GM21515 (cell line): ENCODE measurements around the gene APOBEC3C.
"Not testable (repeated sequence)": the region's sequence is repeated elsewhere in the genome, so short reads cannot be mapped to it uniquely, and the experiment has no call there.

ENCODE experiments used
- ATAC-seq: cut with Tn5 transposase; IDR thresholded peaks from one replicate; pipeline ENCODE4 v1.9.1; 2021; ENCODE audit not compliant: unreplicated experiment

APOBEC3C gene

GRCh38 chr22:39020021-39020651, 6.1 kb downstream of the APOBEC3C start:
- not testable (repeated sequence) for ATAC-seq

DNA sequence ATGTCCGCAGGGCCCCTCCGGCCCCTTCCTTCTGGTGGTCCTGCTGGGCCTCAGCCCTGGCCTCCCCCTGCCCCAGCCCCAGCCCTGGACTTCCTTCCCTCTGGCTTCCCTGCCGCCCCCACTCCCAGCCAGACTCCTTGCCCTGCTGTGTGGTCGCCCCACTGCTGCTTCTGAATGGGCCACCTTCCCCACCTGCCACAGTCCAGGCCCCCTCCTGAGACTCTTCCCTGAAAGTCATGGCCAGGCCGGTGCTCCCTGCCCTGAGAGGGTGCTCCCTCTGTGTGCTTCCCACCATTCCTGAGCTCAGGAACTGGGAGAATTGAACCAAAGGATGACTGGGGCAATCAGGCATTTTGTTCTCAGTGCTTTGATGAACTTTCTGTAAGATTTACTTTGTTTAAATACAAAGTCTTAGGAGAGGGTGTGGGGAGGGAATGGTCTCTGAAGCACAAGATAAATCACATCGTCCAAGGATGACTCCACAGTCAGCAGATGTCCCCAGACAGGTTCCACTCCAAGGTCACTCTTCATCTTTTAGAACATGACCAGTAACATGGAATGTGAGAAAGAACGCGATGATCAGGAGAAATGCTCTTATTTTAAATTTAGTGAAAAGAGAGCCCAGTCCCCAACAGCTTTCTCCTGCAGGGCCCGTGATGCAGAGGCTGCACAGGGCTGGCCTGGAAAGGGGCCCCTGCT, 7.6 kb downstream of the APOBEC3C start:
- no peak for ATAC-seq

DNA sequence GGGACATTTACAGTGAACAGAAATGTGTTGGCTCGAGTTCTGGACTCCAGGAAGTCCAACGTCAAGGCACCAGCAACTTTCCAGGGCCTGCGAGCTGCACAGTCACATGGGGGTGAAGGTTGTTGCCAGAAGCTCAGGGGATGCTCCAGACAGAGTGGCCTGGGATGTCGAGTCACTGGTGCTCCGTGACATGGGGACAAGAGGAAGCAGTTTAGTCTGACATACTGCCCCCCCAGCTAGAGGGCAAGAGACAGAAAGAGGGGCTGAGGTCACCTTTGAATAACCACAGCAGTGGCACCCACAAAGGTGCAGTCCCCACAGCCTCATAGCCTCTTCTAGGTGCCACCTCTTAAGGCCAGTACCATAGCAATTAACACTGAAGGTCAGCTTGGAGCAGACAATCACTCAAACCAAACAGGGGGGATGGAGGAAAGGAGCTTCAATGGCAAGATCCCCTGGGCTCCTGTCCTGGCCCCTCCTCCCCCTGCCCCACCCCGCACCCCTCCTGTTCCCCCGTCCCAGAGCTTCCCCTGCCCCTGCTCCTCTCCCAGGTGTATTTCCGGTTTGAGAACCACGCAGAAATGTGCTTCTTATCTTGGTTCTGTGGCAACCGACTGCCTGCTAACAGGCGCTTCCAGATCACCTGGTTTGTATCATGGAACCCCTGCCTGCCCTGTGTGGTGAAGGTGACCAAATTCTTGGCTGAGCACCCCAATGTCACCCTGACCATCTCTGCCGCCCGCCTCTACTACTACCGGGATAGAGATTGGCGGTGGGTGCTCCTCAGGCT, 10.7 kb downstream of the APOBEC3C start:
- ATAC-seq: no peak

DNA sequence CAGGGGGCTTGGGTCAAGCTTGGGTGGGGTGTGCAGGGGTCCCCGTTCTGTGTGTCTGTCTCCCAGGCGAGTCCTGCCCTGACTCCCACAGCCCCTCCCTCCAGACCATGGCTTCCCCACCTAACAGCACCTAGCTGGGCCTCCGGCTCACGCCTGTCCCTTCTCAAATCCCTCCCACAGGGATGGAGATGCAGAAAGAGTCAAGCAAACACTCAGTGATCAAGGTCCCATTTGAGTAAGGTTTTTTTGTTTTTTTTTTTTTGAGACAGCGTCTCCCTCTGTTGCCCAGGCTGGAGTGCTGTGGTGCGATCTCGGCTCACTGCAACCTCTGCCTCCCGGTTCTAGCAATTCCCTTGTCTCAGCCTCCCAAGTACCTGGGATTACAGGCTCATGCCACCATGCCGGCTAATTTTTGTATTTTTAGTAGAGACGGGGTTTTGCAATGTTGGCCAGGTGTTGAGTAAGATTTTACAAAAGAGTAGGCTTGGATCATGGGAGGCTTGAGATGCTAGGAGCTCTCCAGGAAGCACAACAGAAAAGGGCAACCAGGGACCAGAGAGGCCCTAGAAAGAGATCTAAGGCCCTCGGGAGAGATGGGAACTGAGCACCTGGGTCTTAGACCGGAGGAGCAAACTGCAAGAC, 12.6 kb downstream of the APOBEC3C start:
- no peak for ATAC-seq

GRCh38 chr22:39027717-39028116, 13.7 kb downstream of the APOBEC3C start:
- ATAC-seq: no peak

DNA sequence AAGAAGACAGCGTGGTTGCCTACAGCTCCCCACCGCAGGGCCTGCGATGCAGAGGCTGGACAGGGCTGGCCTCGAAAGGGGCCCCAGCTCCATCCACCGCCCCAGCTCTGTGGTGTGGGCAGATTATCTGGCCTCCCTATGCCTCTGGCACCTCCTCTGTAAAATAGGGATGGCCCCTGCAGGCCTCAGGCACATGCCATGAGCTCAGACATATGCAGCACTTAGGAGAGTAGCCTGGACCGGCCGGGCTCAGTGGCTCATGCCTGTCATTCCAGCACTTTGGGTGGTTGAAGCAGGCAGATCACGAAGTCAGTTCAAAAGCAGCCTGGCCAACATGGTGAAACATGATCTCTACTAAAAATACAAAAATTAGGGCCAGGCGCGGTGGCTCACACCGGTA, 14.2 kb downstream of the APOBEC3C start:
- no peak for ATAC-seq

DNA sequence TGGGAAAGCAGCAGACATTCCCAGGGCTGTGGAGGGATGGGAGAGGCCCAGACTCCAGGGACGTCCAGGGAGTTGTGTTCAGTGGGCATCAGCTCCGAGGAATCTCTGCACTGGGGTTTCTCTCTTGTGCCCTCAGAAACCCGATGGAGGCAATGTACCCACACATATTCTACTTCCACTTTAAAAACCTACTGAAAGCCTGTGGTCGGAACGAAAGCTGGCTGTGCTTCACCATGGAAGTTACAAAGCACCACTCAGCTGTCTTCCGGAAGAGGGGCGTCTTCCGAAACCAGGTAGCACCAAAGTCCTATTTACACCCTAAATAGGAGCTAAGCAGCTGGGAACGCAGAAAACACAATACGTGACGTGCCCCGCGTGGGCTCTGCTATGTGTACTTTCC, 15.2 kb downstream of the APOBEC3C start:
- no peak for ATAC-seq

GRCh38 chr22:39030705-39031104, 16.6 kb downstream of the APOBEC3C start:
- no peak for ATAC-seq

GRCh38 chr22:39031434-39032295, 17.6 kb downstream of the APOBEC3C start:
- ATAC-seq: not testable (repeated sequence)

DNA sequence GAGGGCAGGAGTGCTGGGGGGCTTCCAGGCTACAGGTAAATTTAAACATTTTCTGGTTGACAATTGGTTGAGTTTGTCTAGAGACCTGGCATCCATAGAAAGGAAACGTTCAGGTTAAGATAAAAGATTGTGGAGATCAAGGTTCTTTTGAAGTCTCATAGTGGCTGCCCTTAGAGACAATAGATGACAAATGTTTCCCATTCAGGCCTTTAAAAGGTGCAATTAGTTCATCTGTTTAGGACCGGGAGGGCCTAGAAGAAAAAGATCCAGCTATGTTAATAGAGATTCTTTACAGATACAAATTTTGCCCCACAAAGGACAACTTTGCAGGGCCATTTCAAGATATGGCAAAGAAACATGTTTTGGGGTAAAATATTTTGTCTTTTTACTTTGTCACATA, 23.0 kb downstream of the APOBEC3C start:
- ATAC-seq: not testable (repeated sequence)

DNA sequence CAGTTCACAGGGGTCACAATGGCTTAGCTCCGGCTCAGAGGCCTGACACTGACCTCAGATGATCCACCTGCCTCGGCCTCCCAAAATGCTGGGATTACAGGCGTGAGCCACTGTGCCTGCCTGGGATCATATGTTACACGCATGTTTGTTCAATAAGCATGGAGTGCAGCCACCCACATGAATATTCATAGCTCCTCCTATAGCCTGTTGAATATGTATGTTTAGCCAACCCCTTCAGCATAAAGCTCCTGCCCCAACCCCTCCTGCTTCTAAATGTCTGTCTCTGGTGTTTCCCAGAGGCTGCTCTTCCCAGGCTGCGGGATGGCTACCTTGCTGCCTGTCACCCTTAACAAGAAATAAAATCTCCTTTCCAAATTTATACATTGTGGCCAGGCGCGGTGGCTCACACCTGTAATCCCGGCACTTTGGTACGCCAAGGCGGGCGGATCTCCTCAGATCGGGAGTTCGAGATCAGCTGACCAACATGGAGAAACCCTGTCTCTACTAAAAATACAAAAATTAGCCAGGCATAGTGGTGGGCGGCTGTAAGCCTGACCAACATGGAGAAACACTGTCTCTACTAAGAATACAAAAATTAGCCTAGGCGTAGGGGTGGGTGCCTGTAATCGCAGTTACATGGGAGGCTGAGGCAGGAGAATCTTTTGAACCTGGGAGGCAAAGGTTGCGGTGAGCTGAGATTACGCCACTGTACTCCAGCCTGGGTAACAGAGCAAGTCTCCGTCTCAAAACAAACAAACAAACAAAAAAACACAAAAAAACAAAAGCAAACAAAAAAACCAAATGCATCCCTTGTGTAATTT, 25.5 kb downstream of the APOBEC3C start:
- ATAC-seq: no peak

- ATAC-seq: not testable (repeated sequence)
These were observed 26.1 kb downstream of the APOBEC3C start for GRCh38 chr22:39040155-39040537.

- peak; percentile 91 for ATAC-seq
These were observed 26.7 kb downstream of the APOBEC3C start, which contains the start of gene APOBEC3F for GRCh38 chr22:39040538-39041296. Gene APOBEC3F, plus strand, starts transcription at chr22:39040864. Its CDS starts 97 bp downstream, at chr22:39040961.

GRCh38 chr22:39041908-39042307, 27.9 kb downstream of the APOBEC3C start:
- no peak for ATAC-seq

DNA sequence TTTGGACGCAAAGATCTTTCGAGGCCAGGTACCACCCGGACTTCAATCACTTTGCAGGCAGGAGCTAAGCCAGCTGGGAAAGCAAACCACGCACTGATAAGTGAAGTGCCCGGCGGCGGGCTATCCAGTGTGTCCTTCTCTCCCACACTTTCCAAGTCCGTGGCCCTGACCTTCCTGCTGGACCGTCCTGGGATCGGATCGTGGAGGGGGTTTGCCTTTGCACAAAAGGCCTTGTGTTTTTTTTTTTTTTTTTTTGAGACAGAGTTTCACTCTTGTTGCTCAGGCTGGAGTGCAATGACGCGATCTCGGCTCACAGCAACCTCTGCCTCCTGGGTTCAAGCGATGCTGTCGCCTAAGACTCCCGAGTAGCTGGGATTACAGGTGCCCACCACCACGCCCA, 29.0 kb downstream of the APOBEC3C start:
- not testable (repeated sequence) for ATAC-seq

- ATAC-seq: not testable (repeated sequence)
These were observed 31.1 kb downstream of the APOBEC3C start for GRCh38 chr22:39045136-39045535.

DNA sequence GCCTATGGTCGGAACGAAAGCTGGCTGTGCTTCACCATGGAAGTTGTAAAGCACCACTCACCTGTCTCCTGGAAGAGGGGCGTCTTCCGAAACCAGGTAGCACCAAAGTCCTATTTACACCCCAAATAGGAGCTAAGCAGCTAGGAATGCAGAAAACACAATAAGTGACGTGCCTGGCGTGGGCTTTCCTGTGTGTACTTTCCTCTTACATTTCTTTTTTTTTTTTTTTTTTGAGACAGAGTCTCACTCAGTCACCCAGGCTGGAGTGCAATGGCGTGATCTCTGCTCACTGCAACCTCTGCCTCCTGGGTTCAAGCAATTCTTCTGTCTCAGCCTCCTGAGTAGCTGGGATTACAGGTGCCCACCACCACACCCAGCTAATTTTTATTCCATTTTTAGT, 35.4 kb downstream of the APOBEC3C start:
- ATAC-seq: not testable (repeated sequence)

- ATAC-seq: not testable (repeated sequence)
These were observed 37.9 kb downstream of the APOBEC3C start for GRCh38 chr22:39051844-39052495.
